Osteoblast (primary cell): ENCODE data around the gene LENG8. TPM values are rescaled to one million over a fixed set of nuclear protein-coding genes. Genes with fewer than 3 reads are reported as not detected.

Experiments
- DNase-seq: peaks from one replicate; pipeline ENCODE4 v3.0.0; 2011; ENCODE audit warnings: low spot score, mixed read lengths; ENCODE audit not compliant: insufficient read length; ENCODE audit errors: missing footprints
- H2AFZ ChIP-seq: 2 replicates; pipeline ENCODE4 v1.6.0; 2011; ENCODE audit warnings: mild to moderate bottlenecking, low read length
- H3K27ac ChIP-seq: 2 replicates; pipeline ENCODE4 v1.5.1; 2011; ENCODE audit warnings: mild to moderate bottlenecking, low read depth, low read length, moderate library complexity
- H3K27me3 ChIP-seq: 2 replicates; pipeline ENCODE4 v1.6.0; 2012; ENCODE audit warnings: mild to moderate bottlenecking, control low read depth, inconsistent platforms, low read length, moderate library complexity; ENCODE audit not compliant: insufficient read depth
- H3K36me3 ChIP-seq: 2 replicates; pipeline ENCODE4 v1.5.1; 2011; ENCODE audit warnings: mild to moderate bottlenecking, low read length, control low read depth, moderate library complexity; ENCODE audit not compliant: insufficient read depth
- H3K4me1 ChIP-seq: 2 replicates; pipeline ENCODE4 v1.5.1; 2011; ENCODE audit warnings: mild to moderate bottlenecking, low read length, control low read depth, moderate library complexity; ENCODE audit not compliant: insufficient read depth
- H3K4me2 ChIP-seq: 2 replicates; pipeline ENCODE4 v1.6.0; 2011; ENCODE audit warnings: mild to moderate bottlenecking, low read length; ENCODE audit not compliant: insufficient read depth
- H3K4me3 ChIP-seq: fragments of 200-600 bp; sonication (generic); 3 replicates; pipeline ENCODE4 v1.5.1; 2012; ENCODE audit warnings: mild to moderate bottlenecking, low read length, inconsistent platforms; ENCODE audit not compliant: insufficient read depth
- H3K79me2 ChIP-seq: 2 replicates; pipeline ENCODE4 v1.6.0; 2012; ENCODE audit warnings: mild to moderate bottlenecking, low read length, control low read depth, inconsistent platforms; ENCODE audit not compliant: insufficient read depth
- H3K9me3 ChIP-seq: 2 replicates; pipeline ENCODE4 v1.5.1; 2011; ENCODE audit warnings: low read depth, low read length, control low read depth
- H4K20me1 ChIP-seq: 2 replicates; pipeline ENCODE4 v1.6.0; 2012; ENCODE audit warnings: mild to moderate bottlenecking, low read length, control low read depth; ENCODE audit not compliant: insufficient read depth
- total RNA-seq: library from RNA; depleted of rRNA; stranded (reverse); fragments of >200 nt; gene quantifications from 2 replicates; pipeline ENCODE4 v1.2.3, GENCODE V29; 2012
- TF ChIP-seq, protein P1 (sequence below): IDR thresholded peaks from 2 replicates; pipeline ENCODE4 v1.5.1; 2011; ENCODE audit warnings: mild to moderate bottlenecking, low read depth, low read length, moderate library complexity; ENCODE audit errors: extremely low read depth

The LENG8 gene
- total RNA-seq, 1 donor, result 42.3 TPM

DNA sequence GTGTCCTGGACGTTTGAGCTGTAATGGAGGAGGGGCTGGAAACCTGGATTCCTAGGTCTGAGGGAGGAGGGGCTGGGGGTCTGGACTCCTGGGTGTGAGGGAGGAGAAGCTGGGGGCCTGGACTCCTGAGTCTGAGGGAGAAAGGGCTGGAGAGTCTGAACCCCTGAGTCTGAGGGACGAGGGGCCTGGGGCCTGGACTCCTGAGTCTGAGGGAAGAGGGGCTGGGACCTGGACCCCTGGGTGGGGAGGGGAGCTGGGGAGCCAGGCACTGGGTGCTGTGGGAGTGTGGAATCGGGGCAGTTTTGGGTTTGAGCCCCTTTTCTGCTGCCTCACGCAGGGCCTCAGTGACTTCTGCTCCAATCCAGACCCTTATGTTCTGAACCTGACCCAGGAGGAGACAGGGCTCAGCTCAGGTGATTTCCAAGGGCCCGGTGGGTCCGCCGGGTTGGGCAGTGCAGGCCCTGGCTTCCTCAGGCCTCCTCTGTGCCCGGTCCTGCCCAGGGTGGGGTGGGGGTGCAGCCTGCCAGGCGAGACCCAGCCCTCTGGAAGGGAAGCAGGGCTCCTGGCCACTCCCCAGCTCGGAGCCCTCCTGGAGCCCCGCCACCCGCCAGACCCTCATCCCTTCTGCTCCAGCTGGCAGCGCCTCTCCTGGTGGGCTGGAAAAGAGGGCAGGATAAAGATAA, 19.3 kb upstream of the LENG8 start:
- H3K27me3 ChIP-seq, result peaks cover 14% of the 10 kb centered on the region

DNA sequence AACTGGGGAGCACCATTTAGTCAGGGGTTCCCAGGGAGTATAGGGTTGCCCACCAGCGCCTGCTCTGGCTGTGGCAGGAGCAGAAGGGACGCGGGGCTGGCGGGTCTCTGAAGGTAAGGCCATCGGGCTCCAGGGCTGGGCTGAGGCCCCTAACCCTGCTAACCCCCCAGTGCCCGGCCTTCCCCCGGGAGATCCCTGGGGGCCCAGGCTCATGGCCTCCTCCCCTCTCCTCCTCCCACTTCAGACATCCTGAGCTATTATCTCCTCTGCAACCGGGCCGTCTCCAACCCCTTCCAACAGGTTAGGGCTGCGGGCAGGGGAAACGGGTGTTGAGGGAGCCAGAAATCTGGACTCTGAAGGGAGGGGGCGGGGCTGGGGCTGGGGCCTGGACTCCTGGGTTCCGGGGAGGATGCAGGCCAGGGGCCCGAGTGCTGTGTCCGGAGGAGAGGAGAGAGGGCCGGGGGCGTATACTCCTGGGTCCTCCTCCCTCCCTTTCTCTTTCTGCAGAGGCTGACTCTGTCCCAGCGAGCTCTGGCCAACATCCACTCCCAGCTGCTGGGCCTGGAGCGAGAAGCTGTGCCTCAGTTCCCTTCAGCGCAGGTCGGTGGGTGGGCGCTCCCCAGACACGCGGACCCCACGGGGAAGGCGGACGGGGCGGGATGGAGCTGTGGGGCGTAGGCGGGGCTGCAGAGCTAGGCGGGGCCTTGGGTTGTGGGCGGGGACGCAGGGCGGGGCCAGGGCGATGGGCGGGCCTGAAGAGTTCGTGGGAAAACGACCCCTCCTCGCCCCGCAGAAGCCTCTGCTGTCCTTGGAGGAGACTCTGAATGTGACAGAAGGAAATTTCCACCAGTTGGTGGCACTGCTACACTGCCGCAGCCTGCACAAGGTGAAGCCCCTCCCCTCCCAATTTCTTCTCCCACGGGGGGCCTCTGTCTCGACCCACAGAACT, 18.4 kb upstream of the LENG8 start:
- Histone ChIP-seq H3K4me2 (peak overlapping the region; percentile 48), H2AFZ (no peak overlapping the region), H4K20me1 (peaks cover 19% of the 10 kb centered on the region), H3K4me1 (no peaks in the 10 kb centered on the region), H3K79me2 (no peaks in the 10 kb centered on the region), H3K27ac (no peak overlapping the region), H3K9me3 (no peaks in the 10 kb centered on the region), H3K36me3 (no peaks in the 10 kb centered on the region), H3K27me3 (peaks cover 14% of the 10 kb centered on the region), H3K4me3 (peak overlapping the region; percentile 30)
- TF ChIP-seq, protein P1, sequence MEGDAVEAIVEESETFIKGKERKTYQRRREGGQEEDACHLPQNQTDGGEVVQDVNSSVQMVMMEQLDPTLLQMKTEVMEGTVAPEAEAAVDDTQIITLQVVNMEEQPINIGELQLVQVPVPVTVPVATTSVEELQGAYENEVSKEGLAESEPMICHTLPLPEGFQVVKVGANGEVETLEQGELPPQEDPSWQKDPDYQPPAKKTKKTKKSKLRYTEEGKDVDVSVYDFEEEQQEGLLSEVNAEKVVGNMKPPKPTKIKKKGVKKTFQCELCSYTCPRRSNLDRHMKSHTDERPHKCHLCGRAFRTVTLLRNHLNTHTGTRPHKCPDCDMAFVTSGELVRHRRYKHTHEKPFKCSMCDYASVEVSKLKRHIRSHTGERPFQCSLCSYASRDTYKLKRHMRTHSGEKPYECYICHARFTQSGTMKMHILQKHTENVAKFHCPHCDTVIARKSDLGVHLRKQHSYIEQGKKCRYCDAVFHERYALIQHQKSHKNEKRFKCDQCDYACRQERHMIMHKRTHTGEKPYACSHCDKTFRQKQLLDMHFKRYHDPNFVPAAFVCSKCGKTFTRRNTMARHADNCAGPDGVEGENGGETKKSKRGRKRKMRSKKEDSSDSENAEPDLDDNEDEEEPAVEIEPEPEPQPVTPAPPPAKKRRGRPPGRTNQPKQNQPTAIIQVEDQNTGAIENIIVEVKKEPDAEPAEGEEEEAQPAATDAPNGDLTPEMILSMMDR, result no peak
- peak; percentile 92 for DNase-seq

More for the DNA sequence above, 19.3 kb upstream of the LENG8 start:
- H3K9me3 ChIP-seq, result no peaks in the 10 kb centered on the region
- TF ChIP-seq, protein P1, result no peak
- H3K4me3 ChIP-seq, result no peak overlapping the region
- H3K79me2 ChIP-seq, result no peaks in the 10 kb centered on the region
- no peak overlapping the region for H3K27ac ChIP-seq
- H3K4me1 ChIP-seq, result no peaks in the 10 kb centered on the region
- no peak overlapping the region for H2AFZ ChIP-seq
- DNase-seq, result peak; percentile 83
- peaks cover 12% of the 10 kb centered on the region for H4K20me1 ChIP-seq
- no peaks in the 10 kb centered on the region for H3K36me3 ChIP-seq
- no peak overlapping the region for H3K4me2 ChIP-seq

DNA sequence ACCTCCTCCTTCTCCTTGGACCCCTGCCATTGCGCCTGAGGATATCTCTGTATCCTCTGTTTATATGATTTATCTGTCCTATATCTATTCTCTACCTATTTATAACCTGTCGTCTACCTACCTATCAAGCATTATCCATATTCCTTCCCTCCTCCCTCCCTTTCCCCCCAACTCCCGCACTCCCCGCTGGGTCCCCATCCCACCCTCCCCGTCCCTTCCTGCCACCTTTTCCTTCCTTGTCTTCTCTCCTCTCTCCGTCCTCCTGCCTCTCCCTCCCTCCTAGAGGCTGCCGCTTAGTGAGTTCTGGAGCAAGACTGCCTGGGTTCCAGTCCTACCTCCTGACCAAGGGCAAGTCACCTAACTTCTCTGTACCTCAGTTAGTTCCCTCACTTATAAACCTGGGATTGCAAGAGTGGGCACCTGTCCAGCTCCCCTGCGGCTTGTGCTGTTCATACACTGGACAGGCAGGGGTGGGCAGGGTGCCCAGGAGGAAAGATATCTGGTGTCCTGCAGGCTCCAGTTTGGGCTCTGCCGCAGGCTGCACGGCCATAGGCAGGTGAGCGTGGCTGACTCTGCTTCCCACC, 17.7 kb upstream of the LENG8 start:
- DNase-seq, result peak; percentile 81
- Histone ChIP-seq H2AFZ (no peak overlapping the region), H3K4me2 (no peak overlapping the region), H3K4me3 (no peak overlapping the region), H3K27ac (no peak overlapping the region), H3K36me3 (no peaks in the 10 kb centered on the region), H3K79me2 (no peaks in the 10 kb centered on the region), H3K4me1 (no peaks in the 10 kb centered on the region), H4K20me1 (peaks cover 19% of the 10 kb centered on the region), H3K27me3 (peaks cover 14% of the 10 kb centered on the region), H3K9me3 (no peaks in the 10 kb centered on the region)
- TF ChIP-seq, protein P1, result no peak
